Nucleus accumbens (tissue), 56 donors: ENCODE results near the gene DEFB129.
"Not testable (repeated sequence)": the region's sequence is repeated elsewhere in the genome, so short reads cannot be mapped to it uniquely, and the experiment has no call there.

Source experiments
- DNase-seq, 56 donors: peaks; one replicate each; lab custom pipeline; 2025; lab: John Stamatoyannopoulos, UW

DEFB129 gene

DNA sequence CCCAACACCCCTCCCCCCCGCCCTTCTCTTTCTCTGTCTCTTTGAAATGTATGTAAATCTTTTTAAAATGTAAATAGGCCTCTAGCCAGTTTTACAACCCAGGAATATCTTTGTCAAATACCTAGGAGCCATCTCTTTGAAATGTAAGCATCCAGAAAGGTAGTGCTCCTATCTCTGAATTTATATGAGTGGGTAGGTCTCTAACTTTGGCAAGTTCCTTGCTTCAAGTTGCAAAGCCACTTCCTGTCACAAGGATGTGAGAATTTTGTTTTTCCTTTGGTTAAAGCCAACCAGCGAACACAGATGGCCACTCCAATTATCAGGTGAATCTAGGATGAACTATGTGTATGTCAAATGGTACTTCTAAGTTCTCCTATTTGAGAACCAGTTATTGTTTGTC, 24.3 kb downstream of the DEFB129 start:
- DNase-seq = no peak

- DNase-seq = no peak
Measured at GRCh38 chr20:252801-253200, 25.7 kb downstream of the DEFB129 start.

DNA sequence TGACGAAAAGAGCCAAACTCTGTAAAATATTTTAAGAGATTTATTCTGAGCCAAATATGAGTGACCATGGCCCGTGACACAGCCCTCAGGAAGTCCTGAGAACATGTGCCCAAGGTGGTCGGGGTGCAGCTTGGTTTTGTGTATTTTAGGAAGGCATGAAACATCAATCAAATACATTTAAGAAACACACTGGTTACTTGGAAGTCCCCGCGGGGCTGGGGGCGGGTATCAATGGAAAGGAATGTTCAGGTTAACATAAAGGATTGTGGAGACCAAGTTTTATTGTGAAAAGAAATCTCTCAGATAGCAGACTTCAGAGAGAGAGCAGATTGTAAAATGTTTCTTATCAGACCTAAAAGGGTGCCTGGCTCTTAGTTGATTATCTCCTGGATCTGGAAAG, 26.4 kb downstream of the DEFB129 start:
- DNase-seq = not testable (repeated sequence)

DNA sequence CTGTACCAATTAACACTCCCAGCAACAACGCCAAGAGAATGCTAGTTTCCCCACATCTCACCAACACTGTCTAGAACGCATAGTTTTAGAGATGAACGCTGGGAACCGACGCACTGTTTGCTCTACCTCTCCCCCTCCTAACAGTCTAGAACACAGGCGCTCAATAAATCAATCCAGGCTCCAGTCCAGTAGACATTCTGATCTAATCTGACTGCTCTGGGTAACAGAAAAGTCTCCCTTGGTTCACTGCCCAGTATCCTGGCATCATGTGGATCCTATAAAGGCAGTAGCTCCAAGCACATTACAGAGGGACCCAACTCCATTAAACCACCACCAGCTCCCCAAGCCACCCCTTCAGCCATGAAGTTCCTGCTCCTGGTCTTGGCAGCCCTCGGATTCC, 30.4 kb downstream of the DEFB129 start, which contains the start of gene DEFB132:
TSS of gene DEFB132 (plus strand) at position 306 of the 400 bp plus-strand sequence. CDS start at position 361, 55 bp downstream.
- no peak for DNase-seq

DNA sequence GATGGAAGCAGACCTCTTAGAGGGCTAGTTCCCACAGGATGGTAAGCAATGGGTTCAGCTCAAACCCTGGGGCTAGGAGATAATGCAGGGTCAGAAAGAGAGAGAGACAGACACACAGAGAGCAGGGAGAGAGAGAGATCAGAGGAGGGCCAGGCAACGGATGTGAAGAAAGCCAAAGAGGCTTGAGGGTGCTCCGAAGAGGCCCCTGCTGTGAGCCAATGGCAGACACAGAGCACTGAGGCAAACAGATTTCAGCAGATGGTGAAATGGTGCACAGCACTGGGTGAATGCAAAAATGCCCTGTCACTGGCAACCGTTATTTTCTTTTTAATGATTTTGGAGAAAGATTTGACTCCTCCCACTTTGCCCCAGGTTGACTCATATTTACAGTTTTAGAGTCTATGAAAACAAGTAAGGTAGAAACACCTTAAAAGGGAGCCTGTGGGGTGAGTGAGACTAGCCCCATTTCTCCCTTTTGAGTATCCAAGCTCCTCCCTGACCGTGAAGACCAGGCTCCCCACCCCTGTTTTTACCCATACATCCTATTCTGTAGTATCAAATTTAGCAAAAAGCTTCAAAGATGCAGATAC, 31.3 kb downstream of the DEFB129 start:
- no peak for DNase-seq

- peak in 2 of 56 donors; percentile 2 to 4 for DNase-seq
Measured at GRCh38 chr20:258963-259362, 31.9 kb downstream of the DEFB129 start.

GRCh38 chr20:259981-260380, 32.9 kb downstream of the DEFB129 start:
- no peak for DNase-seq

GRCh38 chr20:263701-264100, 36.6 kb downstream of the DEFB129 start:
- no peak for DNase-seq

DNA sequence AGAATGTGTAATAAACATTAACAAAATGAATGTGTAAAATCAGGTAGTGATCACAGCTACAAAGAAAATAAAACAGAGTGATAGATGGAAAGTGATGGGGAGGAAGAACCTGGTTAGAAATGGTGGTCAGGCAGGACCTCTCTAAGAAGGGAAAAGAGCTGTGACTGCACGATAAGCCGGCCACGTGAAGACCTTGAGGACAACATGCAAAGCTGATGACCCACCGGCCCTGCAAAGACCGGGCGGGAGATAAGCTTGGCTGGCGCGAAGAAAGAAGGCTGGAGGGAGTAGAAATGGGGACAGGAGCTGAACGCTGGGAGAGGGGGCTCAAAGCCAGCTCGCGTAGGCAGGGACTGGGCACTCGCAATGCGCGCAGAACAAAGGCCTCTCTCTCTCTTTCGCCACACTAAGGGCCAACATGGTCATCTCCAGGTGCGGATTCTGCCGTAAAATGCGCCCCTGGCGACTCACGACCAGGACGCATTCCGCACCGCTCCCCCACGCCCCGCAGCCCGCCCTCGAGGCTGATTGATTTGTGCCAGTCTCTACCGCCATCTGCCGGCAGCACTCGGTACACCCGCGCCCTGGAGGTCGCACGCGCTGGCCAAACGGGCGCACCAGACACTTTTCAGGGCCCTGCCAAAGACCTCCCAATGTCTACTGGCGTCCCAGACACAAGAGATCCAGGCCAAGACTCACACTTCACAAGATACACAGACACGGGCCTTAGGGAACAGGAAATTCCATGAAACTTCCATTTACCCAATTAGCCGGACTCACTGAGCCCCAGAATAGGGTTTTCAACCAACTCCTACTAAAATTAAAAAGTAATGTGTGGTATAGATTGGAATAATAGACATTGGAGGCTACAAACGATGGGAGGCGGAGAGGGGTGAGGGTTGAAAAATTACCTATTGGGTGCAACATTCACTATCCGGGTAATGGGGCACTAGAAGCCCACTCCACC, 39.8 kb downstream of the DEFB129 start:
- peak in 53 of 56 donors; percentile 16 to 89 (median 65) for DNase-seq

DNA sequence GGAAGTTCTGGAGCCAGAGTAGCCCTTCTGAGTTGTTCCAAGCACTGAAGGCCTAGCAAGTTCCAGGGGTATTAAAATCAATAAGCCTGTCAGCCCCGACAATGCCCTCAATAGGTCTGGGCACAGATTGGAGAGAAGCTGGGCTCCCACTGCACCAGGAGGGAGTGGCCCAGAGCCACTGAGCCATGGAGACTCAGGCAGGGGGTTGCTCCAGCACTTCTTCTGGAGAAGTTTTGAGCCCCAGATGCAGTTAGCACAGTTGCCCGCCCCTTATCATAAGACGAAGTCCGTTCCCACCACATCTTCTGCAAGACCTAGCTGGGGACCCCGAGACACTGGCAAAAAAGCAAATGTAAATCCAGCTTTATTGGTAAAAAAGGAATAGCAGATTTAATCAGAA, 43.5 kb downstream of the DEFB129 start:
- no peak for DNase-seq

DNA sequence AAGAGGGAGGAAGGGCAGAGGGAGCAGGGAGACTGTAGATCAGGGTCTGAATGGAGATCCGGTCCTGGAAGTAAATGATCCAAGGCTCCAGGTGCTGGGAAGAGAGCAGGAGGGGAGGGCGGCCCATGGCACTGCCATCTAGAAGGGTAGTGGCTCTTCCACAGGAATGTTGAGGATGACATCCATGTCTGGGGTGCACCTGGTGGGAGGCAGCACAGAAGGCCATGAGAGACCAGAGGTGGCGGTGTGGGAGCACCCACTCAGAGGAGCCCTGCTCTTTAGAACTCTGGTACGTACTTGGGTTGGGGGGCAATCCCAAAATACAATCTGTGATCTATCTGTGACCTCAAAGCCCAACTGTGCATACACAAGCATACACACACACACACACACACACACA, 44.0 kb downstream of the DEFB129 start:
- DNase-seq = no peak

- DNase-seq = no peak
Measured at GRCh38 chr20:271528-271927, 44.5 kb downstream of the DEFB129 start.

DNA sequence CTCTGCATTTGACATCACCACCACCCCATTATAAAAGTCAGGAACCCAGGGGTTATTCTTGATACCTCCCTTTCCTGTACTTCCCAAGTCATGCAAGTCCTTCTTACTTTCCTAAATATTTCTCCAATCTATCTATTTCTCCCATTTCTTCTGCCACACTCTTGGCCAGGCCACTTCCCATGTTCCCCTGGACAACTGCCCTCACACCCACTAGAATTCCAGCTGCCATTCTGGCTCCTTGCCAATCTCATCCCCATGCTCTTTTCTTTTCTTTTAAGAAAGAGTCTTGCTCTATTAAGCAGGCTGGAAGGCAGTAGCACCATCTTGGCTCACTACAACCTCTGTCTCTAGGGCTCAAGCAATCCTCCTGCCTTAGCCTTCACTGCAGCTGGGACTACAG, 45.7 kb downstream of the DEFB129 start:
- no peak for DNase-seq

DNA sequence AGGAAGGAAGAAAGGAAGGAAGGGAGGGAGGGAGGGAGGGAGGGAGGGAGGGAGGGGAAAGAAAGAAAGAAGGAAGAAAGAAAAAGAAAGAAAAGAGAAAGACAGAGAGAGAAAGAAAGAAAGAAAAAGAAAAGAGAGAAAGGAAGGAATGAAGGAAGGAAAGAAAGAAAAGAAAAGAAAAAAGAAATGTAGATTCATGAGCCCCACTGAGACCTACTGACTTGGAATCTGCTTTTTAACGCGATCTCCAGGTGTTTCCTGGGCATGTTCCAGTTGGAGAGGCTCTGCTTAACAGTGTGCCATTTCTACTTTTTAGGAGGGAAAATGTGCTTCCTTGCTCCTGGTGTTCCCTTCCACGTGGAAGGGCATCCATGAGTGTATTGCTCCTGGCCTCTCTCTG, 46.8 kb downstream of the DEFB129 start:
- DNase-seq = no peak

DNA sequence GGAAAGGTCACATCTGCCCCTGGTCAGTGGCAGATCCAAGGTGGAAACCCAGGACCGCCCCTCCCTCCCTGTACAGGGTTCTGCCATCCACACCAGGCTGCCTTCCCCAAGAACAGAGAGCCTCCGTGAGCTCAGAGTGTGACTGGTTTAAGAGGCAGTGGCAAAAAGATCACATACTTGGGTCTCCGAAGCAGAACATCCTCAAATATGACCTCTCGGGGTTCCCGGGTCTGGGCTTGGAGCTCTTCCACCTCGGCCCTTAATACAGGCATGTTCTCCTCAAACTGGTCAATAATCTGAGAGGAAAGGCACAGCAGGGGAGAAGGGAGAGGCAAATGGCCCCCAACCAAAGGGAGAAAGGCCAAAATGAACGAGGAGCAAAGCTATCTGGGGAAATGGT, 48.7 kb downstream of the DEFB129 start:
- DNase-seq = no peak

GRCh38 chr20:276620-277495, 49.8 kb downstream of the DEFB129 start:
- DNase-seq = no peak

DNA sequence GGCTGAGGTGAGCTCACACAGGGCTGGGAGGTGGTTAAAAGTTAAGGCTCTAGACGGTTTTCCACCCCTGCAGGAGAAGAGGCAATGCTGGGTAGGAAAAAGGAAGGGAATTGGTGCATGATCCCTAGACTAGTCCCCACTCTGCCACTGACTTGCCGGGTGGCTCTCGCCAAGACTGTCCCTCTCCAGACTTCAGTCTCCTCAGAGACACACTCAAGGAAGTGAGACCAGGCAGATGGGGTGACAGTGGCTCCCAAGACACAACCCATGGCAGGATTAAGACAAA, 50.4 kb downstream of the DEFB129 start:
- no peak for DNase-seq

DNA sequence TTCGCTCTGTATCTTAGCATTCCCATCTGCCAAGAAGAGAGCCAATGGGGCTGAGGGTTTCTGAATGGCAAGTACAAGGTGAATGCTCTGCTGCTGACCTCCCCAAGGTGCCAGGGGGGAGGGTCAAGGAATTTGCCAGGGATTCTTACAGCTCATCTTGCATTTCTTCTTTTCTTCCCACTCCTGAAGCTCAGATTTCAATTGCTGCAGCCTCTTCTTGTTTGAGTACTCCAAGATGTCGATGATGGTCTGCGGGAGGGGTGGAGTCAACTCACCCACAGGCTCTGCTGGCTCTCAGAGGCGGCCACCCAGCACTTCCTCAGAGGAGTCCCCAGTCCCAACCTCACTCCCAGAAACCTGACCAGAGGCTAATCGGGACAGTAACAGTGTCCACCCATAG, 51.1 kb downstream of the DEFB129 start:
- DNase-seq = no peak

- peak in 1 of 56 donors; percentile 5 for DNase-seq
Measured at GRCh38 chr20:278607-279571, 51.8 kb downstream of the DEFB129 start.
